Neuron (in vitro differentiated cells): ENCODE data around the gene GAA.
"Not testable (repeated sequence)": the region's sequence is repeated elsewhere in the genome, so short reads cannot be mapped to it uniquely, and the experiment has no call there.

Source experiments
- H2AFZ ChIP-seq: one replicate; pipeline ENCODE4 v1.6.1; 2013; ENCODE audit warnings: low read depth, mild to moderate bottlenecking, inconsistent platforms, low read length, moderate library complexity
- H3K27me3 ChIP-seq: one replicate; pipeline ENCODE4 v1.6.1; 2013; ENCODE audit warnings: low read length; ENCODE audit not compliant: insufficient read depth
- H3K36me3 ChIP-seq: one replicate; pipeline ENCODE4 v1.6.1; 2013; ENCODE audit warnings: low read length; ENCODE audit not compliant: insufficient read depth
- H3K4me1 ChIP-seq: one replicate; pipeline ENCODE4 v1.6.1; 2013; ENCODE audit warnings: low read length; ENCODE audit not compliant: insufficient read depth
- H3K4me3 ChIP-seq: 2 replicates; pipeline ENCODE4 v1.5.1; 2013; ENCODE audit warnings: mild to moderate bottlenecking, low read length, moderate library complexity
- H3K9me3 ChIP-seq: one replicate; pipeline ENCODE4 v1.6.1; 2013; ENCODE audit warnings: low read length

The GAA gene

DNA sequence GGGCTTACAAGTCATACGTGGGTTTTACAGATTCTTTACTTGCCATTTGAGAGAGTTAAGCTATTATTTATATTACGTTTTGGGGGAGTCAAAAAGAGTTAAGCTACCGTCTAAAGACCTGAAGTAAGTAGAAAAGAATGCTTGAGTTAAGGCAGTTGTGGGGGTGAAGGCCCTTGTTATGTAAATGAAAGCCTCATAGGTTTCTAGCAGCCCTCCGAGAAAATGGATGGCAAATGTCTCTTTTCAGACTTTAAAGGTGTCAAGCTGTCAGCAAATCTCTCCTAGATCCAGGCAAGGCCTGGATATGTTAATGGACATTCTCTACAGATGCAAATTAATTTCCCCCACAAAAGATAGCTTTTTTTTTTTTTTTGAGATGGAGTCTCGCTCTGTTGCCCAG, 52.8 kb downstream of the GAA start:
- H3K4me3 ChIP-seq = no peak overlapping the region
- peaks cover 15% of the 10 kb centered on the region for H3K4me1 ChIP-seq
- peaks cover 5% of the 10 kb centered on the region for H3K9me3 ChIP-seq
- H3K36me3 ChIP-seq = no peaks in the 10 kb centered on the region
- H2AFZ ChIP-seq = no peak overlapping the region
- no peaks in the 10 kb centered on the region for H3K27me3 ChIP-seq

DNA sequence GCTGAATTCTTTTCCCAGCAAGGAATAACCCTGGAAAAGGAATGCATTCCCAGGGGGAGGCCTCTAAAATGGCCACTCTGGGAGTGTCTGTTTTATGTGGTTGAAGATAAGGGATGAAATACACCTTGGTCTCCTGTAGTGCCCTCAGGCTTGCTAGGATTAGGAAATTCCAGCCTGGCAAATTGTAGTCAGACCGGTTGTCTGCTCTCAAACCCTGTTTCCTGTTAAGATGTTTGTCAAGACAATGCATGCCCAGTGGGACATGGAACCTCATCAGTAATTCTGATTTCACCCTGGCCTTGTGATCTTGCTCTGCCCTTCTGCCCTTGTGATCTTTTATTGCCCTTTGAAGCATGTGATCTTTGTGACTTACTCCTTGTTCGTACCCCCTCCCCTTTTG, 54.2 kb downstream of the GAA start:
- peaks cover 15% of the 10 kb centered on the region for H3K4me1 ChIP-seq
- H3K4me3 ChIP-seq, H3K9me3 ChIP-seq, H3K27me3 ChIP-seq, H2AFZ ChIP-seq, H3K36me3 ChIP-seq: not testable (repeated sequence)

DNA sequence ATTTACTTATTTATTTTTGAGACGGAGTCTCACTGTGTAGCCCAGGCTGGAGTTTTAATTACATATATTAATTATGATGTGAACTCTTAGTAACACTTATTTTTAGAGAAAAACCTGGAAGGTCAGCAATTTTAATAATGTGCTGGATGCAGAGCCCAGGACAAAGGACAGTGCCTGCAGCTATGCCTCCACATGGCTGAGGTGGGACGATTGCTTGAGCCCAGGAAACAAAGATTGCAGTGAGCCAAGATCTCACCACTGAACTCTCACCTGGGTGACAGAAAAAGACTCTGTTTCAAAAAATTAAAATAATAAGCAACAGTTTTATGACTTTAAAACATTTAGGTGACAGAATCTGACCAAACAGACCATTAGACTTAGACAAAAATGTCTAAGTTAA, 57.5 kb downstream of the GAA start:
- Histone ChIP-seq H3K9me3 (peaks cover 5% of the 10 kb centered on the region), H3K4me1 (peaks cover 12% of the 10 kb centered on the region), H3K4me3 (no peak overlapping the region), H3K36me3 (no peaks in the 10 kb centered on the region), H2AFZ (no peak overlapping the region), H3K27me3 (no peaks in the 10 kb centered on the region)

DNA sequence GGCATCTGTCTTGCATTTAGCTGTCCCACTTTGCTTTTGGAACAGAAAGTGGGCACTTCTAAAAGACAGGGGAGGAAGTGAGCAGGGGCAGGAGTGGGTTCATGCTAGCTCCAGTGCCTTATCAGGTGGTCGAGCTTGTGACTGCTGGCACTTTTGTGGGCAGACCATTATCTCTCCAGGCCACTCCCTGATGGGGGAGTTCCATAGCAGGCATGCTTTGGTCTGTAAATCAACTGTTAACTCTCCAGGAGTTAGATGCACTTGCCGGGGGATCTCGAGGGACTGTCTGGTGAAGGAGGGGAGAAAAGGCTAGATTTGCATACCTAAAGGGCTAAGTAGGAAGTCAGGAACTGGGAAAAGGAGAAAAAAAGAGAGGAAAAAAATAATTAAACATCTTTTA, 59.2 kb downstream of the GAA start:
- Histone ChIP-seq H3K4me3 (no peak overlapping the region), H3K4me1 (peaks cover 9% of the 10 kb centered on the region), H3K9me3 (peaks cover 9% of the 10 kb centered on the region), H3K27me3 (no peaks in the 10 kb centered on the region), H3K36me3 (no peaks in the 10 kb centered on the region), H2AFZ (no peak overlapping the region)

DNA sequence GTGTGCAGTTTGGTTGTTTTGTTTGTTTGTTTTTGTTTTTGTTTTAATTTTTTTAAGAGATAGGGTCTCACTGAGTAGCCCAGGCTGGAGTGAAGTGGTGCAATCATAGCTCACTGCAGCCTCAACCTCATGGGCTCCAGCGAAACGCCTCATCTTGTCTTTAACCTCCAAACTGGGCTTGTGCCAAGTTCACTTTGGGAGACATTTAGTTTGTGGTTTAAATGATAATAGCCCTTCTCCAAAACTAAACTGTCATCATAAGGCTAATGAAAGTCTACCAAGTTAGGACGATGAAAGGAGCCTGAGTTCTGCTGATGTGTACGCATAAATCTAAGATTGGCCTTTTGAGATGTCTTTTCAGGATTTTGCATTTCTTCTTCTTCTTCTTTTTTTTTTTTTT, 62.0 kb downstream of the GAA start:
- H3K36me3 ChIP-seq = no peaks in the 10 kb centered on the region

DNA sequence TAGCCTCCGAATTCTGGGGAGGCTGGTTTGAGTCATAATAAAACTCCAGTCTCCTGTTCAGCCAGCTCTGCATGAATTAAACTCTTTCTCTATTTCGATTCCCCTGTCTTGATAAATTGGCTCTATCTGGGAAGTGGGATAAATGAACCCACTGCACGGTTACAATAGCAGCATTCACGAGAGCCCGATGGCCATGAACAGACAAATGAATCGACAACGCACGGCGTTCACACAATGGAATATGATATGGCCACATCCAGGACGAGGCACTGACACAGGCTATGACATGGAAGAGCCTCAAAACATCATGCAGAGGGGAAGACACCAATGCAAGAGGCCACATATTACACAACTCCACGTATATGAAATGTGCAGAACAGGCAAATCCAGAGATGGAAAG, 62.8 kb downstream of the GAA start:
- H3K4me1 ChIP-seq = peaks cover 5% of the 10 kb centered on the region
- no peaks in the 10 kb centered on the region for H3K27me3 ChIP-seq
- H2AFZ ChIP-seq = no peak overlapping the region
- no peaks in the 10 kb centered on the region for H3K36me3 ChIP-seq
- H3K4me3 ChIP-seq = no peak overlapping the region
- H3K9me3 ChIP-seq = peaks cover 4% of the 10 kb centered on the region

More for the DNA sequence above, 62.0 kb downstream of the GAA start:
- Histone ChIP-seq H3K4me1 (peaks cover 5% of the 10 kb centered on the region), H3K9me3 (peaks cover 4% of the 10 kb centered on the region), H2AFZ (no peak overlapping the region), H3K4me3 (no peak overlapping the region), H3K27me3 (no peaks in the 10 kb centered on the region)

DNA sequence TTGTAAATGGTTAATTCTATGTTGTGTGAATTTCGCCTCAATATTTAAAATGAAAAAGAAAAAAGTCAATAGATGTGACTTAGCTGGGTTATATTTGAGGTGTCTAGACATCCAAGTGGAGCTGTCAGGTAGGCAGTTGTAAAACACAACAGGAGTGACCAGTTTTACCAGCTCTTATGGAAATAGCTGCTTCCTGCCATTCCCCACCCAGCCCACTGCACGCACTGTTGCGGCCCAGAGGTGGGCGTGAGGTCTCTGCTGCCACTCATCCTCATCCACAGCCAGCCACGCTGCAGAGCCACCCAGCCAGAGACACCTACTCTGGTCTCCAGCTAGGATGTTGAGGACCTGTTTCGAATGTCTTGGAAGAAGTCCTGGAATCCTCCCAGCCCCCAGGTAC, 65.1 kb downstream of the GAA start:
- no peaks in the 10 kb centered on the region for H3K4me1 ChIP-seq
- peaks cover 4% of the 10 kb centered on the region for H3K9me3 ChIP-seq
- H3K27me3 ChIP-seq = no peaks in the 10 kb centered on the region
- no peaks in the 10 kb centered on the region for H3K36me3 ChIP-seq
- no peak overlapping the region for H3K4me3 ChIP-seq
- H2AFZ ChIP-seq = no peak overlapping the region

DNA sequence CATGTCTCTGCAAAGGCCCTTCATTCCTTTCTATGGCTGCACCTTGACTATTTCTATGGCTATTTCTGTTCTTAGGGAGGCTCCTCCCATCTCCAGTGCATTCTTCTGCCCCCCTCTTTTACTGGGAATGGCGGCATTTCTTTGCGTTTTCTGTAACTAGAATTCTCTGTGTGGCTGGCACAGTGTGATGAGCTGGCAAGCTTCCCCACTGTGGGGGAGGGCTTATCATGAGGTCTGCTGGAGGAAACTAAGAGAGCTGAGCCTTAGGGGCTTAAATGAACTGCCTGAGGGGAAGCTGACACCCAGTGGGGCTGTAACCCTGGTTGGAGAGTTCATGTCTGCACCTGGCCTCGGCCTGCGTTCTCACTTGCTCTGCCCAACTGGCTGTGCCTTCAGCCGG, 67.0 kb downstream of the GAA start:
- Histone ChIP-seq H2AFZ (no peak overlapping the region), H3K36me3 (no peaks in the 10 kb centered on the region), H3K27me3 (no peaks in the 10 kb centered on the region), H3K4me3 (no peak overlapping the region), H3K9me3 (peaks cover 4% of the 10 kb centered on the region), H3K4me1 (no peaks in the 10 kb centered on the region)

DNA sequence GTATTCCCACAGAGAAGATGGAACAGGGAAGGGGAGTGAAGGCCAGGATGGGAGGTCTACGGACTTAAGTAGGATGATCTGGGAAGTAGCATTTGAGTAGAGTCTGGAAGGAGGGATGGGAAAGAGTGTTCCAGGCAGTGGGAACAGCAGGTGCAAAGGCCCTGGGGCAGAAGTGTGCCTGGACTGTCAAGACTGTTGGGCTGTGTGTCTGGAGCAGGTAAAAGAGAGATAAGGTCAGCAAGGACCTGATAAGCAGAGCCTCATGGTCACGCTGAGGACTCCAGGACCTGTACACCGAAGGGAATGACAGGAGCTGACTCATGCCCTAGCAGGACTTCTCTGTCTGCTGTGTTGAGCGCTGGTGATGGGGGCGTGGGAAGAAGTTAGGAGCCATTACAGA, 67.7 kb downstream of the GAA start:
- peaks cover 4% of the 10 kb centered on the region for H3K9me3 ChIP-seq
- no peak overlapping the region for H3K4me3 ChIP-seq
- no peaks in the 10 kb centered on the region for H3K36me3 ChIP-seq
- no peaks in the 10 kb centered on the region for H3K27me3 ChIP-seq
- H2AFZ ChIP-seq = no peak overlapping the region
- H3K4me1 ChIP-seq = no peaks in the 10 kb centered on the region
